GM19328 (cell line): ENCODE results near the gene FRK.

ENCODE experiments used
- ATAC-seq: cut with Tn5 transposase; IDR thresholded peaks from one replicate; pipeline ENCODE4 v1.9.1; 2021; ENCODE audit warnings: mild to moderate bottlenecking, moderate library complexity; ENCODE audit not compliant: unreplicated experiment

FRK gene

GRCh38 chr6:116036075-116036773 is 24.5 kb downstream of the FRK start:
- ATAC-seq, result no peak

GRCh38 chr6:116035616-116036015 is 25.1 kb downstream of the FRK start:
- ATAC-seq, result no peak

- ATAC-seq, result no peak
Measured at GRCh38 chr6:116034327-116034726, 26.4 kb downstream of the FRK start.

GRCh38 chr6:116033687-116034303 is 26.9 kb downstream of the FRK start:
- no peak for ATAC-seq

GRCh38 chr6:116030770-116031169 is 29.9 kb downstream of the FRK start:
- ATAC-seq, result no peak

GRCh38 chr6:116029535-116029934 is 31.2 kb downstream of the FRK start:
- ATAC-seq, result peak; percentile 49

- ATAC-seq, result no peak
Measured at GRCh38 chr6:116028233-116028632, 32.5 kb downstream of the FRK start.

- no peak for ATAC-seq
Measured at GRCh38 chr6:116027801-116028200, 32.9 kb downstream of the FRK start.

- ATAC-seq, result no peak
Measured at GRCh38 chr6:116025405-116025804, 35.3 kb downstream of the FRK start.

GRCh38 chr6:116022841-116023445 is 37.7 kb downstream of the FRK start:
- ATAC-seq, result no peak

- ATAC-seq, result no peak
Measured at GRCh38 chr6:116020738-116021137, 40.0 kb downstream of the FRK start.

- ATAC-seq, result peak; percentile 75
Measured at GRCh38 chr6:116019428-116019827, 41.3 kb downstream of the FRK start.

- ATAC-seq, result no peak
Measured at GRCh38 chr6:116018976-116019375, 41.7 kb downstream of the FRK start.

GRCh38 chr6:116017546-116018295 is 43.0 kb downstream of the FRK start:
- ATAC-seq, result no peak

- ATAC-seq, result no peak
Measured at GRCh38 chr6:116016846-116017545, 43.7 kb downstream of the FRK start.

- no peak for ATAC-seq
Measured at GRCh38 chr6:116015983-116016382, 44.7 kb downstream of the FRK start.

GRCh38 chr6:116015561-116015960 is 45.1 kb downstream of the FRK start:
- ATAC-seq, result no peak

- ATAC-seq, result no peak
Measured at GRCh38 chr6:116012951-116013350, 47.7 kb downstream of the FRK start.

- ATAC-seq, result no peak
Measured at GRCh38 chr6:116012471-116012949, 48.2 kb downstream of the FRK start.

- ATAC-seq, result no peak
Measured at GRCh38 chr6:116011520-116011919, 49.2 kb downstream of the FRK start.
